ENCODE data around the gene MMP15.
"Not testable (repeated sequence)": the region's sequence is repeated elsewhere in the genome, so short reads cannot be mapped to it uniquely, and the experiment has no call there.

GRCh38 chr16:58072134-58072533, 46.6 kb downstream of the MMP15 start:
- TF ChIP-seq, protein P1, sequence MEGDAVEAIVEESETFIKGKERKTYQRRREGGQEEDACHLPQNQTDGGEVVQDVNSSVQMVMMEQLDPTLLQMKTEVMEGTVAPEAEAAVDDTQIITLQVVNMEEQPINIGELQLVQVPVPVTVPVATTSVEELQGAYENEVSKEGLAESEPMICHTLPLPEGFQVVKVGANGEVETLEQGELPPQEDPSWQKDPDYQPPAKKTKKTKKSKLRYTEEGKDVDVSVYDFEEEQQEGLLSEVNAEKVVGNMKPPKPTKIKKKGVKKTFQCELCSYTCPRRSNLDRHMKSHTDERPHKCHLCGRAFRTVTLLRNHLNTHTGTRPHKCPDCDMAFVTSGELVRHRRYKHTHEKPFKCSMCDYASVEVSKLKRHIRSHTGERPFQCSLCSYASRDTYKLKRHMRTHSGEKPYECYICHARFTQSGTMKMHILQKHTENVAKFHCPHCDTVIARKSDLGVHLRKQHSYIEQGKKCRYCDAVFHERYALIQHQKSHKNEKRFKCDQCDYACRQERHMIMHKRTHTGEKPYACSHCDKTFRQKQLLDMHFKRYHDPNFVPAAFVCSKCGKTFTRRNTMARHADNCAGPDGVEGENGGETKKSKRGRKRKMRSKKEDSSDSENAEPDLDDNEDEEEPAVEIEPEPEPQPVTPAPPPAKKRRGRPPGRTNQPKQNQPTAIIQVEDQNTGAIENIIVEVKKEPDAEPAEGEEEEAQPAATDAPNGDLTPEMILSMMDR (IDR thresholded peaks at IDR 0.05) = not testable (repeated sequence)
- TF ChIP-seq POLR2AphosphoS5 (IDR thresholded peaks at IDR 0.05) = not testable (repeated sequence)
